Islet precursor cell (in vitro differentiated cells): ENCODE results near the gene AP2S1.
"Not testable (repeated sequence)": the region's sequence is repeated elsewhere in the genome, so short reads cannot be mapped to it uniquely, and the experiment has no call there.

Experiments
- DNase-seq: peaks from one replicate; pipeline ENCODE4 v3.0.0-alpha.2; 2018

Gene AP2S1

GRCh38 chr19:46850228-46851203, at the start of gene AP2S1:
Gene AP2S1 (minus strand): TSS chr19:46850846. CDS start chr19:46850766, 80 bp downstream.
- peak; percentile 99 for DNase-seq

GRCh38 chr19:46900341-46900740, 49.7 kb upstream of the AP2S1 start:
- DNase-seq: no peak

DNA sequence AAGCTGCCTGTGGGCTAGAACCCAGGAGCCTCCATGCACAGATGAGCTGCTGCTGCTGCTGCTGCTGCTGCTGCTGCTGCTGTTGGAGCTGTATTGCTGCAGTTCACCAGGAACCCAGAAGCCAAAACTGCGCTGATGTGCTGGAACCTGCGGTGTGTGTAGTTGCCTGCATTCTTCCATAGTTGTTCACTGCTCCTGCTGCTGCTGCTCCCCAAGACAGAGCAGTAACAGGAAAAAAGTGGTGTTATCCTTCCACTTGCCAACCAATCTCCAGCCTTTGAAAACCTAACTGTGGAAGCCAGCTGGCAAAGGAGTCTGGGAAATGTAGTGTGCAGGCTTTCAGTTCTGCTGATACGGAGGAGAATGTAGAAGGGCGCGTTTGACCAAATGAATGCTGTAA, 48.1 kb upstream of the AP2S1 start:
- peak; percentile 77 for DNase-seq

- no peak for DNase-seq
Measured at GRCh38 chr19:46896076-46896794, 45.6 kb upstream of the AP2S1 start.

DNA sequence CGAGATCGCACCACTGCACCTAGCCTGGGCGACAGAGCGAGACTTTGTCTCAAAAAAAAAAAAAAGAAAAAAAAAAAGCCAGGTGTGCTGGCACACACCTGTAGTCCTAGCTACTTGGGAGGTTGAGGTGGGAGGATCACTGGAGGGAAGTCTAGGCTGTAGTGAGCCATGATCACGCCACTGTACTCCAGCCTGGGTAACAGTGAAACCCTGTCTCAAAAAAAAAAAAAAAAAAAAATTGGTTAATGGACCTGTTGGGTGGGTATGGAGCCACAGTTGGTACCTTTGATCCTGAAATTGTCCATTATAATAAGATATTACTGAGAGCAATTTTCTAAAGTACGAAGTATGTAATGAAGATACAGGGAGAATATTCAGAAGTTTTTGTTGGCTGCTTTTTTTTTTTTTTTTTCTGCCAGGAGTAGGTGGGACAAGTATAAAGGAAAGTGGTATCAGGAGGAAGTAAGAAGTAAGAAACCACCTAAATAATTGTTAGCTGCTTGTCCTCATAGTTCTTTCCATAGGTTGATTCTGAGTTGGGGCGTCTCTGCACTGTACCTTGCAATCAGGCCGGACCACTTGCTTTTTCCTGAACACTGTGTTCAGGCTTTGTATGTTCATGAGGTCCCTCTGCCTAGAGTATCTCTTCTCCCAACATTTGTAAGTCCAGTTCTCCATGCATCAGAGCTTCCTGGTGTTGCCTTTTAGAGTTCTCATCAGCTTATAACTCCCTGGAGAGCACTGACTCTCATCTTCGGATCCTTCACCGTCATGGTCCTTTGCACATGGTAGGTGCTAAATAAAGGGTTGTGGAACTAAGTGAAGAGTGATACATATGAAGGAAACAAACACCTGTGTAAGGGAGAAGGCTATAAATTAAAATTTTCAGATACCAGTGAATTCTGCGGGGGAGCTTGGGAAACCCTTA, 41.9 kb upstream of the AP2S1 start:
- DNase-seq: no peak

- no peak for DNase-seq
Measured at GRCh38 chr19:46890423-46891170, 40.0 kb upstream of the AP2S1 start.

- DNase-seq: no peak
Measured at GRCh38 chr19:46887240-46887782, 36.7 kb upstream of the AP2S1 start.

DNA sequence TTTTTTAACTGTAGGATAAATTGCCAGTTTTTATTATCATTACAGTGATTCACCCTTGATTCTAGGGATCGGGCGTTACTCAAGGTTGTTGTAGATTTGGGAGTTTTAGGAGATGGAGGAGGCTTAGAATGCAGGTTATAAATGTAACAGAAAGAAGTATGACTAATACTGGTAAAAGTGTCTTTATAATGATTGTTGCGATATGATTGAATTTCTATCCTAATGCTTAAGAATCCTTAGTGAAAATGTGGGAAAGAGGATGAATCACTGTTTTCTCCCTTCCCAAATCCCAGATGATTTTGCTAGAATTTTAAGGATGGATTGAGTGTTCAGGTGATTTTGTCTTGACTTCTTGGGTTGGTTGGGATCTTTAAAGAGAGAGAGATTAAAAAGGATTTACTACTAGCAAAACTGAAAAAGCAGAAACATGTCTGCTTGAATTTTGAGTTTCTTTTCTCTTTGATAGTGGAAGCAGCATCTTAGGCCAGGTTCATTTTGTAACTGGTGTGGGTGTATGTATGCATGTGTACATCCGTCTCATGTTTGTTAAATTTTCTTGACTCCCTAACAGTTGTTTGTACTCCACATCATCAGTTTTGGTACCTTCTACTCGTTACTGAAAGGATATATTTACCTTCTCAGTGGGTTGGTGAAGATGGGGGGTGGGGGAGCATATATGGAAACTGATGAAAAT, 36.0 kb upstream of the AP2S1 start:
- DNase-seq: no peak

GRCh38 chr19:46885411-46885810, 34.8 kb upstream of the AP2S1 start:
- DNase-seq: no peak

DNA sequence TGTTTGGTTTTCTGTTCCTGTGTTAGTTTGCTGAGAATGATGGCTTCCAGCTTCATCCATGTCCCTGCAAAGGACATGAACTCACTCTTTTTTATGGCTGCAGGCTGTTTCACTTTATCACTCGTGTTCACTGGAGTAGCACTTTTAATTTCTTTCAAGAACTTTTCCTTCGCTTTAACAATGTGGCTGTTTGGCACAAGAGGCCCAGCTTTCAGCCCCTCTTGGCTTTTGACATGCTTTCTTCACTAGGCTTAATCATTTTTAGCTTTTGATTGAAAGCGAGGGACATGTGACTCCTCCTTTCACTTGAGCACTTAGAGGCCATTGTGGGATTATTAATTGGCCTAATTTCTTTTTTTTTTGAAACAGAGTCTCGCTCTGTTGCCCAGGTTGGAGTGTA, 32.1 kb upstream of the AP2S1 start:
- not testable (repeated sequence) for DNase-seq

DNA sequence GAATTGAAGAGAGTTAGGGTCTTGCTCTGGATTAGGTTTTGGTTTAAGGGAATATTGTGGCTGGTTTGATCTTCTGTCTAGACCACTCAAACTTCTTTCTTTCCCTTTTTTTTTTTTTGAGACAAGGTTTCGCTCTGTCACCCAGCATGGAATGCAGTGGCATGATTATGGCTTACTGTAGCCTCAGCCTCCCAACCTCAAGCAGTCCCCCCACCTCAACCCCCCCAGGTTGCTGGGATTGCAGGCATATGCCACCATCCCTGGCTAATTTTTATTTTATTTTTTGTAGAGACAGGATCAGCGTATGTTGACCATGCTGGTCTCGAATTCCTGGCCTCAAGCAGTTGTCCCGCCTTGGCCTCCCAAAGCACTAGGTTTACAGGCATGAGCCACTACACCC, 31.4 kb upstream of the AP2S1 start:
- no peak for DNase-seq

DNA sequence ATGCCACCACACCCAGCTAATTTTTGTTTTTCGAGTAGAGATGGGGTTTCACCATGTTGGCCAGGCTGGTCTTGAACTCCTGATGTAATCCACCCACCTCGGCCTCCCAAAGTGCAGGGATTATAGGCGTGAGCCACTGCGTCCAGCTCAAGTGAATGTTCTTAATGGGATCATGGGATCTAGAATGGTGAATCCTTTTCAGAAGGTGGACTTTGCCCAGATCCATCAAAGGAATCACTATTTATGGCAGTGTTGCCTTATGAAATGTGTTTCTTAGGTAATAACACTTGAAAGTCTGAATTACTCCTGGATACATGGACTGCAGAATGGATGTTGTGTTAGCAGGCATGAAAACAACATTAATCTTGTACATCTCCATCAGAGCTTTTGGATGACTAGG, 30.4 kb upstream of the AP2S1 start:
- no peak for DNase-seq

DNA sequence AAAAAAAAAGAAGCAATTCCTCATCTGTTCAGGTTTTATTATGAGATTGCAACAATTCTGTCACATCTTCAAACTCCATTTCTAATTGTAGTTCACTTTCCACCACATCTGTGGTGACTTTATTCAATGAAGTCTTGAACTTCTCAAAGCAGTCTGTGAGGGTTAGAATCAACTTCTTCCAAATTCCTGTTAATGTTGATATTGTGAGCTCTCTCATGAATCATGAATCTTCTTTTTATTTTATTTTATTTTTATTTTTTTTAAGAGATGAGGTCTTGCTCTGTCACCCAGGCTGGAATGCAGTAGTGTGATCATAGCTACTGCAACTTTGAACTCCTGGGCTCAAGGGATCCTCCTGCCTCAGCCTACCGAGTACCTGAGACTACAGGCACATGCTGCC, 29.8 kb upstream of the AP2S1 start:
- DNase-seq: no peak

DNA sequence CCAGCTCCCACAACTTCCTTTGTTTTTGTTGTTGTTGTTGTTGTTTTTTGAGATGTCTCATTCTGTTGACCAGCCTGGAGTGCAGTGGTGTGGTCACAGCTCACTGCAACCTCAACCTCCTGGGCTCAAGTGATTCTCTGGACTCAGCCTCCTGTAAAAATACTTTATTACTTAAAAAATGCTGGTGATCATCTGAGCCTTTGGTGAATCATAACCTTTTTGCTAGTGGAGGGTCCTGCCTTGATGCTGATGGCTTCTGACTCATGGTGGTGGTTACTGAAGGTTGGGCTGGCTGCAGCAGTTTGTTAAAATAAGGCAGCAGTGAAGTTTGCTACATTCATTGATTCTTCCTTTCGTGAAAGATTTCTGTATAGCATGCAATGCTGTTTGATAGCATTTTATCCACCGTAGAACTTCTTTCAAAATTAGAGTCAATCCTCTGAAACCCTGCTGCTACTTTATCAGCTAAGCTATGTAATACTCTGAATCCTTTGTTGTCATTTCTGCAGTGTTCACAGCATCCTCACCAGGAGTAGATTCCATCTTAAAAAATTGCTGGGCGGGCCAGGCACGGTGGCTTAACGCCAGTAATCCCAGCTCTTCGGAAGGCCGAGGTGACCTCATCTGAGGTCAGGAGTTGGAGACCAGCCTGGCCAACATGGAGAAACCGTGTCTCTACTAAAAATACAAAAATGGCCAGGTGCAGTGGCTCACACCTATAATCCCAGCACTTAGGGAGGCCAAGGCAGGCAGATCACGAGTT, 28.1 kb upstream of the AP2S1 start:
- peak; percentile 59 for DNase-seq

GRCh38 chr19:46875657-46876056, 25.0 kb upstream of the AP2S1 start:
- DNase-seq: no peak

- no peak for DNase-seq
Measured at GRCh38 chr19:46875234-46875633, 24.6 kb upstream of the AP2S1 start.

DNA sequence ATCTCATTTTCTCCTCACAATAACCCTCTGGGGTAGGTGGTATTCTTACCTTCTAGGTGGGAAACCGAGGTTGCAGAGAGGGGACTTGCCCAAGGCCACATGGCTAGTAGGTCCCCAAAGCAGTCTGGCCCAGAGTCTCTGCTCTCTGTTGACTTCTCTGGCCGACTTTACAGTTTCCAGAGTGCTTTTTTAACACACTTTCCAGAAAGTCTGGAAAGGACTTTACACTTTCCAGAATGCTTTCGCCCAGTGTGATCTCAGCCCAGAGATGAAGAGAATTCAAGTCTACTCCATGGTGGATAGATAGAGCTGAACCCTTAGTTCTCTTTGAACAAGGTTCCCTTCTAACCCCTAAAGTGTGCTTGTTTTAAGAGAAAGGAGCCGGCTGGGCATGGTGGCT, 22.3 kb upstream of the AP2S1 start:
- DNase-seq: no peak

DNA sequence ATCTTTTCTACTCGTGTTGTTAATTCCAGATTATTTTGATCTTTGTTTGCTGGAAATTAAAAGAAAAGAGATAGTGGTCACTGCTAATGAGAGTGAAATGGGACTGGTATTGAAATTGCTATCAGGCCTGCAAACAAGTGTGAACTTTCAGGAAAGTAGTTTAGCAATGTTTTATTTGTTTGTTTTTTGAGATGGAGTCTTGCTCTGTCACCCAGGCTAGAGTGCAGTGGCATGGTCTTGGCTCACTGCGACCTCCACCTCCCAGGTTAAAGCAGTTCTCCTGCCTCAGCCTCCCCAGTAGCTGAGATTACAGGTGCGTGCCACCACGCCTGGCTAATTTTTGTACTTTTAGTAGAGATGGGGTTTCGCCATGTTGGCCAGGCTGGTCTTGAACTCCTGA, 20.5 kb upstream of the AP2S1 start:
- DNase-seq: not testable (repeated sequence)

- no peak for DNase-seq
Measured at GRCh38 chr19:46868025-46868802, 17.6 kb upstream of the AP2S1 start.

- no peak for DNase-seq
Measured at GRCh38 chr19:46867170-46867569, 16.5 kb upstream of the AP2S1 start.
